ENCODE data around the gene RAPGEF5. TPM values are rescaled to one million over a fixed set of nuclear protein-coding genes. Genes with fewer than 3 reads are reported as not detected.

Gene RAPGEF5
- total and polyA plus RNA-seq, 10 of the 15 experiments (the other 5 are each of a cell fraction or from before 2014, with no cell fraction given) = 0.38 to 4.0 (median 1.6) TPM; not detected in 1

- TF ChIP-seq ZZZ3 (IDR thresholded peaks at IDR 0.05; ENCODE audit: control insufficient read depth, insufficient read length, low read depth) = no peak
- TF ChIP-seq POLR2AphosphoS2 (IDR thresholded peaks at IDR 0.05; ENCODE audit: low read depth, low read length) = no peak
- no peak for TF ChIP-seq YY1 (IDR thresholded peaks at IDR 0.05; ENCODE audit: low read depth, low read length)
- no peak for TF ChIP-seq ASH2L (IDR thresholded peaks at IDR 0.05; ENCODE audit: borderline replicate concordance, low read depth)
- TF ChIP-seq IRF4 (IDR thresholded peaks at IDR 0.05; ENCODE audit: low read depth, low read length) = no peak
- TF ChIP-seq CEBPZ (IDR thresholded peaks at IDR 0.05; ENCODE audit: low read depth, low read length) = no peak
- no peak for TF ChIP-seq SPI1 (IDR thresholded peaks at IDR 0.05; ENCODE audit: borderline replicate concordance, insufficient read depth, low read depth, low read length)
- TF ChIP-seq, protein P1, sequence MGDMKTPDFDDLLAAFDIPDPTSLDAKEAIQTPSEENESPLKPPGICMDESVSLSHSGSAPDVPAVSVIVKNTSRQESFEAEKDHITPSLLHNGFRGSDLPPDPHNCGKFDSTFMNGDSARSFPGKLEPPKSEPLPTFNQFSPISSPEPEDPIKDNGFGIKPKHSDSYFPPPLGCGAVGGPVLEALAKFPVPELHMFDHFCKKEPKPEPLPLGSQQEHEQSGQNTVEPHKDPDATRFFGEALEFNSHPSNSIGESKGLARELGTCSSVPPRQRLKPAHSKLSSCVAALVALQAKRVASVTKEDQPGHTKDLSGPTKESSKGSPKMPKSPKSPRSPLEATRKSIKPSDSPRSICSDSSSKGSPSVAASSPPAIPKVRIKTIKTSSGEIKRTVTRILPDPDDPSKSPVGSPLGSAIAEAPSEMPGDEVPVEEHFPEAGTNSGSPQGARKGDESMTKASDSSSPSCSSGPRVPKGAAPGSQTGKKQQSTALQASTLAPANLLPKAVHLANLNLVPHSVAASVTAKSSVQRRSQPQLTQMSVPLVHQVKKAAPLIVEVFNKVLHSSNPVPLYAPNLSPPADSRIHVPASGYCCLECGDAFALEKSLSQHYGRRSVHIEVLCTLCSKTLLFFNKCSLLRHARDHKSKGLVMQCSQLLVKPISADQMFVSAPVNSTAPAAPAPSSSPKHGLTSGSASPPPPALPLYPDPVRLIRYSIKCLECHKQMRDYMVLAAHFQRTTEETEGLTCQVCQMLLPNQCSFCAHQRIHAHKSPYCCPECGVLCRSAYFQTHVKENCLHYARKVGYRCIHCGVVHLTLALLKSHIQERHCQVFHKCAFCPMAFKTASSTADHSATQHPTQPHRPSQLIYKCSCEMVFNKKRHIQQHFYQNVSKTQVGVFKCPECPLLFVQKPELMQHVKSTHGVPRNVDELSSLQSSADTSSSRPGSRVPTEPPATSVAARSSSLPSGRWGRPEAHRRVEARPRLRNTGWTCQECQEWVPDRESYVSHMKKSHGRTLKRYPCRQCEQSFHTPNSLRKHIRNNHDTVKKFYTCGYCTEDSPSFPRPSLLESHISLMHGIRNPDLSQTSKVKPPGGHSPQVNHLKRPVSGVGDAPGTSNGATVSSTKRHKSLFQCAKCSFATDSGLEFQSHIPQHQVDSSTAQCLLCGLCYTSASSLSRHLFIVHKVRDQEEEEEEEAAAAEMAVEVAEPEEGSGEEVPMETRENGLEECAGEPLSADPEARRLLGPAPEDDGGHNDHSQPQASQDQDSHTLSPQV (IDR thresholded peaks at IDR 0.05) = no peak
- TF ChIP-seq FOXM1 (IDR thresholded peaks at IDR 0.05; ENCODE audit: low read depth, low read length) = no peak
- TF ChIP-seq NKRF (conservative IDR thresholded peaks at IDR 0.05) = no peak
- TF ChIP-seq RCOR1 (conservative IDR thresholded peaks at IDR 0.05; ENCODE audit: low read depth, low read length) = no peak
Measured at GRCh38 chr7:22364900-22365299, 7.9 kb upstream of the RAPGEF5 start (continued).

All from GM12878 (cell line).